SK-N-SH treated with all-trans-retinoic acid at 6 μM for 48 hours (cell line): ENCODE data around the gene LRRC2.

Source experiments
- ATAC-seq: fragments of 200-7000 bp; cut with Tn5 transposase; 3 replicates; pipeline ENCODE4 v1.9.1; 2020; ENCODE audit warnings: mild to moderate bottlenecking, moderate library complexity
- ARNTL ChIP-seq: fragments of 450-650 bp; formaldehyde crosslinking; IDR thresholded peaks from 2 replicates; pipeline ENCODE4 v1.5.0; 2020; ENCODE audit warnings: low read depth, mild to moderate bottlenecking, moderate library complexity, borderline replicate concordance
- BACH2 ChIP-seq: fragments of 250-450 bp; sonication (Bioruptor Pico); IDR thresholded peaks from 2 replicates; pipeline ENCODE4 v1.9.0; 2021; ENCODE audit warnings: mild to moderate bottlenecking, borderline replicate concordance
- CSDC2 ChIP-seq: fragments of 250-450 bp; sonication (Bioruptor Pico); IDR thresholded peaks from 2 replicates; pipeline ENCODE4 v1.5.0; 2020; ENCODE audit warnings: mild to moderate bottlenecking, moderate library complexity
- ESRRG ChIP-seq: fragments of 250-450 bp; sonication (Bioruptor Pico); IDR thresholded peaks from 2 replicates; pipeline ENCODE4 v1.6.1; 2021; ENCODE audit warnings: mild to moderate bottlenecking
- GLIS3 ChIP-seq: fragments of 250-450 bp; sonication (Bioruptor Pico); IDR thresholded peaks from 2 replicates; pipeline ENCODE4 v1.5.0; 2020; ENCODE audit warnings: mild to moderate bottlenecking, moderate library complexity
- ISL1 ChIP-seq: fragments of 250-450 bp; sonication (Bioruptor Pico); IDR thresholded peaks from 2 replicates; pipeline ENCODE4 v2.1.2; 2022; ENCODE audit warnings: mild to moderate bottlenecking, moderate library complexity
- OSR1 ChIP-seq: fragments of 250-450 bp; sonication (Bioruptor Pico); IDR thresholded peaks from 2 replicates; pipeline ENCODE4 v1.8.0; 2022; ENCODE audit warnings: moderate library complexity, mild to moderate bottlenecking, inconsistent platforms
- POU6F1 ChIP-seq: fragments of 250-450 bp; sonication (Bioruptor Pico); IDR thresholded peaks from 2 replicates; pipeline ENCODE4 v1.8.0; 2021; ENCODE audit warnings: low read depth, mild to moderate bottlenecking, moderate library complexity, borderline replicate concordance
- PPARA ChIP-seq: fragments of 250-450 bp; sonication (Bioruptor Pico); IDR thresholded peaks from 2 replicates; pipeline ENCODE4 v1.5.0; 2020; ENCODE audit warnings: mild to moderate bottlenecking, borderline replicate concordance
- RARB ChIP-seq: fragments of 250-450 bp; sonication (Bioruptor Pico); IDR thresholded peaks from 2 replicates; pipeline ENCODE4 v1.8.0; 2021; ENCODE audit warnings: mild to moderate bottlenecking, moderate library complexity
- SNAI2 ChIP-seq: fragments of 250-450 bp; sonication (Bioruptor Pico); IDR thresholded peaks from 2 replicates; pipeline ENCODE4 v1.5.0; 2020; ENCODE audit warnings: mild to moderate bottlenecking, moderate library complexity
- TCF4 ChIP-seq: fragments of 250-450 bp; sonication (Bioruptor Pico); IDR thresholded peaks from 2 replicates; pipeline ENCODE4 v1.8.0; 2021; ENCODE audit warnings: mild to moderate bottlenecking, moderate library complexity, borderline replicate concordance
- TSHZ2 ChIP-seq: fragments of 250-450 bp; sonication (Bioruptor Pico); IDR thresholded peaks from 2 replicates; pipeline ENCODE4 v1.5.0; 2020; ENCODE audit warnings: mild to moderate bottlenecking, moderate library complexity
- ZFP3 ChIP-seq: fragments of 250-450 bp; sonication (Bioruptor Pico); IDR thresholded peaks from 2 replicates; pipeline ENCODE4 v1.5.0; 2020; ENCODE audit warnings: mild to moderate bottlenecking, moderate library complexity
- ZFP30 ChIP-seq: fragments of 450-650 bp; formaldehyde crosslinking; IDR thresholded peaks from 2 replicates; pipeline ENCODE4 v1.5.0; 2022; ENCODE audit warnings: mild to moderate bottlenecking, moderate library complexity
- ZNF565 ChIP-seq: fragments of 450-650 bp; formaldehyde crosslinking; conservative IDR thresholded peaks from 2 replicates; pipeline ENCODE4 v1.5.0; 2020; ENCODE audit warnings: low read depth, mild to moderate bottlenecking, moderate library complexity
- ZNF70 ChIP-seq: fragments of 450-650 bp; formaldehyde crosslinking; IDR thresholded peaks from 2 replicates; pipeline ENCODE4 v1.5.0; 2020; ENCODE audit warnings: mild to moderate bottlenecking, moderate library complexity
- ZNF8 ChIP-seq: fragments of 450-650 bp; formaldehyde crosslinking; IDR thresholded peaks from 2 replicates; pipeline ENCODE4 v1.5.0; 2020; ENCODE audit warnings: mild to moderate bottlenecking, moderate library complexity
- TF ChIP-seq, protein P1 (sequence below): fragments of 250-450 bp; sonication (Bioruptor Pico); IDR thresholded peaks from 2 replicates; pipeline ENCODE4 v1.8.0; 2020; ENCODE audit warnings: mild to moderate bottlenecking, moderate library complexity, borderline replicate concordance
- TF ChIP-seq, protein P2 (sequence below): fragments of 250-450 bp; sonication (Bioruptor Pico); IDR thresholded peaks from 2 replicates; pipeline ENCODE4 v1.5.1; 2020; ENCODE audit warnings: low read depth, mild to moderate bottlenecking, moderate library complexity
- TF ChIP-seq, protein P3 (sequence below): fragments of 250-450 bp; sonication (Bioruptor Pico); IDR thresholded peaks from 2 replicates; pipeline ENCODE4 v1.5.1; 2021; ENCODE audit warnings: mild to moderate bottlenecking, moderate library complexity

LRRC2 gene

GRCh38 chr3:46477145-46477544 lies 89.0 kb downstream of the LRRC2 start (continued):
- TF ChIP-seq CSDC2 (CRISPR knock-in tag) = no peak

DNA sequence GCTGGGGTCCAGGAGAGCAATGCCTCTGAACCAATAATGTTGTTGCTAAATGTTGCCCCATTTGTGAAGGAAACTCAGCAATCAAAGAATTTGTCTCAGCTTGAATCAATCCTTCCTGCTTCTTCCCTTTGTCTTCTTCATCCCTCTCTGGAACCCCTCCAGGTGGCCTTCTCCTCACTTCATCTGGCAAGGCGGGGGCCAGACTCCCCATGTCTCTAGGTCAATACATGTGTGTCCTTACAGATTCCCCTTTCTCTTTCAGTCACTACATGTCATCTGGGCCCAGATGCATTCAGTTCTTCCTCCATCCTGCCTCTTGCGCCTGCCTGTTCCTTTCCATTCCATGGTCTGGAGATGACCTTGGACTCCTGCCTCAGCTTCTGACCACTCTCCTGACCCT lies 93.4 kb downstream of the LRRC2 start:
- TF ChIP-seq ARNTL (CRISPR knock-in tag) = no peak
- TF ChIP-seq, protein P1, sequence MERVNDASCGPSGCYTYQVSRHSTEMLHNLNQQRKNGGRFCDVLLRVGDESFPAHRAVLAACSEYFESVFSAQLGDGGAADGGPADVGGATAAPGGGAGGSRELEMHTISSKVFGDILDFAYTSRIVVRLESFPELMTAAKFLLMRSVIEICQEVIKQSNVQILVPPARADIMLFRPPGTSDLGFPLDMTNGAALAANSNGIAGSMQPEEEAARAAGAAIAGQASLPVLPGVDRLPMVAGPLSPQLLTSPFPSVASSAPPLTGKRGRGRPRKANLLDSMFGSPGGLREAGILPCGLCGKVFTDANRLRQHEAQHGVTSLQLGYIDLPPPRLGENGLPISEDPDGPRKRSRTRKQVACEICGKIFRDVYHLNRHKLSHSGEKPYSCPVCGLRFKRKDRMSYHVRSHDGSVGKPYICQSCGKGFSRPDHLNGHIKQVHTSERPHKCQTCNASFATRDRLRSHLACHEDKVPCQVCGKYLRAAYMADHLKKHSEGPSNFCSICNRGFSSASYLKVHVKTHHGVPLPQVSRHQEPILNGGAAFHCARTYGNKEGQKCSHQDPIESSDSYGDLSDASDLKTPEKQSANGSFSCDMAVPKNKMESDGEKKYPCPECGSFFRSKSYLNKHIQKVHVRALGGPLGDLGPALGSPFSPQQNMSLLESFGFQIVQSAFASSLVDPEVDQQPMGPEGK = no peak
- no peak for TF ChIP-seq PPARA (CRISPR knock-in tag)
- no peak for TF ChIP-seq SNAI2 (CRISPR knock-in tag)
- no peak for TF ChIP-seq ZNF565 (CRISPR knock-in tag)
- TF ChIP-seq ISL1 = no peak
- TF ChIP-seq ZFP3 (CRISPR knock-in tag) = no peak
- no peak for TF ChIP-seq RARB (CRISPR knock-in tag)
- TF ChIP-seq, protein P2, sequence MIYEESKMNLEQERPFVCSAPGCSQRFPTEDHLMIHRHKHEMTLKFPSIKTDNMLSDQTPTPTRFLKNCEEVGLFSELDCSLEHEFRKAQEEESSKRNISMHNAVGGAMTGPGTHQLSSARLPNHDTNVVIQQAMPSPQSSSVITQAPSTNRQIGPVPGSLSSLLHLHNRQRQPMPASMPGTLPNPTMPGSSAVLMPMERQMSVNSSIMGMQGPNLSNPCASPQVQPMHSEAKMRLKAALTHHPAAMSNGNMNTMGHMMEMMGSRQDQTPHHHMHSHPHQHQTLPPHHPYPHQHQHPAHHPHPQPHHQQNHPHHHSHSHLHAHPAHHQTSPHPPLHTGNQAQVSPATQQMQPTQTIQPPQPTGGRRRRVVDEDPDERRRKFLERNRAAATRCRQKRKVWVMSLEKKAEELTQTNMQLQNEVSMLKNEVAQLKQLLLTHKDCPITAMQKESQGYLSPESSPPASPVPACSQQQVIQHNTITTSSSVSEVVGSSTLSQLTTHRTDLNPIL (CRISPR knock-in tag) = no peak
- TF ChIP-seq POU6F1 (CRISPR knock-in tag) = no peak
- TF ChIP-seq GLIS3 (CRISPR knock-in tag) = no peak
- no peak for TF ChIP-seq ZNF70 (CRISPR knock-in tag)
- TF ChIP-seq BACH2 (CRISPR knock-in tag) = no peak
- no peak for TF ChIP-seq CSDC2 (CRISPR knock-in tag)
- no peak for TF ChIP-seq TCF4 (CRISPR knock-in tag)
- no peak for TF ChIP-seq ZFP30 (CRISPR knock-in tag)
- TF ChIP-seq, protein P3, sequence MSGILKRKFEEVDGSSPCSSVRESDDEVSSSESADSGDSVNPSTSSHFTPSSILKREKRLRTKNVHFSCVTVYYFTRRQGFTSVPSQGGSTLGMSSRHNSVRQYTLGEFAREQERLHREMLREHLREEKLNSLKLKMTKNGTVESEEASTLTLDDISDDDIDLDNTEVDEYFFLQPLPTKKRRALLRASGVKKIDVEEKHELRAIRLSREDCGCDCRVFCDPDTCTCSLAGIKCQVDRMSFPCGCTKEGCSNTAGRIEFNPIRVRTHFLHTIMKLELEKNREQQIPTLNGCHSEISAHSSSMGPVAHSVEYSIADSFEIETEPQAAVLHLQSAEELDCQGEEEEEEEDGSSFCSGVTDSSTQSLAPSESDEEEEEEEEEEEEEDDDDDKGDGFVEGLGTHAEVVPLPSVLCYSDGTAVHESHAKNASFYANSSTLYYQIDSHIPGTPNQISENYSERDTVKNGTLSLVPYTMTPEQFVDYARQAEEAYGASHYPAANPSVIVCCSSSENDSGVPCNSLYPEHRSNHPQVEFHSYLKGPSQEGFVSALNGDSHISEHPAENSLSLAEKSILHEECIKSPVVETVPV = no peak
- TF ChIP-seq OSR1 = no peak
- TF ChIP-seq TSHZ2 = no peak
- no peak for ATAC-seq

GRCh38 chr3:46471371-46471914 lies 94.7 kb downstream of the LRRC2 start:
- no peak for ATAC-seq
- TF ChIP-seq SNAI2 (CRISPR knock-in tag) = no peak
- no peak for TF ChIP-seq ZNF70 (CRISPR knock-in tag)
- no peak for TF ChIP-seq ESRRG (CRISPR knock-in tag)
- TF ChIP-seq, protein P3 = no peak
- no peak for TF ChIP-seq PPARA (CRISPR knock-in tag)
- no peak for TF ChIP-seq RARB (CRISPR knock-in tag)
- TF ChIP-seq TCF4 (CRISPR knock-in tag) = no peak
- TF ChIP-seq, protein P1 = no peak
- TF ChIP-seq POU6F1 (CRISPR knock-in tag) = no peak
- TF ChIP-seq ZFP30 (CRISPR knock-in tag) = no peak
- no peak for TF ChIP-seq OSR1
- TF ChIP-seq ZNF8 (CRISPR knock-in tag) = no peak
- TF ChIP-seq, protein P2 (CRISPR knock-in tag) = no peak
- TF ChIP-seq BACH2 (CRISPR knock-in tag) = no peak
- no peak for TF ChIP-seq ZFP3 (CRISPR knock-in tag)
- TF ChIP-seq GLIS3 (CRISPR knock-in tag) = no peak
